Breast epithelium (tissue), 3 donors: ENCODE results near the gene MACROD2.

ENCODE experiments used
- POLR2A ChIP-seq: fragments of 450-650 bp; IDR thresholded peaks from one replicate; pipeline ENCODE4 v1.6.1; 2016; ENCODE audit warnings: antibody characterized with exemption, mild to moderate bottlenecking, moderate library complexity
- TF ChIP-seq, protein P1 (sequence below), 3 donors: fragments of 450-650 bp; IDR thresholded peaks; one replicate each; pipeline ENCODE4 v1.5.1; 2016 to 2017; ENCODE audit warnings: antibody characterized with exemption in 3 of 3, mild to moderate bottlenecking in 3 of 3, moderate library complexity in 3 of 3

DNA sequence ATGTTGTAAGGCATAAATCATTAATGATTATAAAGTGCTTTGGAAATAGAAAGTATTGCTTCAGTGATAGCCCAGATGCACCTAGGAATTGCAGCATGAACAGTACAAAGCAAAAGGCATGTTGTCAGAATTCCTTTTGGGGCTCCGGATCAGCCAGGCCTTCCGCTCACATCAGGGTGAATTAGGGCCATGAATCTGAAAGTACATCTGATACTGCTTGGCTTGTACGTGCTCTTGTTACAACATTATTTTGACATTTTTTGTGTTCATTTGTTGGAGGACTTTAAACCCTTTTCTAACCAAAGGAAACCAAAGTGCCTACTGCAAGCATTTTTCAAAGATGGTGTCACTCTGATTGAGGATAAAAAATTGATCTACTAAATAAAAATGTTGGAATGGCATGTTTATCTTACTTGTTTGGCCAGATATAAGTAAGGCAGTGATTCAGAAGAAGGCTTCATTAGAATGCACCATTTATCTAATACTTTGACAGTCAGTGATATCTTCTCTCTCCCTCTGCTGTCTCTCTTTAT is 1347.7 kb downstream of the MACROD2 start:
- TF ChIP-seq, protein P1, sequence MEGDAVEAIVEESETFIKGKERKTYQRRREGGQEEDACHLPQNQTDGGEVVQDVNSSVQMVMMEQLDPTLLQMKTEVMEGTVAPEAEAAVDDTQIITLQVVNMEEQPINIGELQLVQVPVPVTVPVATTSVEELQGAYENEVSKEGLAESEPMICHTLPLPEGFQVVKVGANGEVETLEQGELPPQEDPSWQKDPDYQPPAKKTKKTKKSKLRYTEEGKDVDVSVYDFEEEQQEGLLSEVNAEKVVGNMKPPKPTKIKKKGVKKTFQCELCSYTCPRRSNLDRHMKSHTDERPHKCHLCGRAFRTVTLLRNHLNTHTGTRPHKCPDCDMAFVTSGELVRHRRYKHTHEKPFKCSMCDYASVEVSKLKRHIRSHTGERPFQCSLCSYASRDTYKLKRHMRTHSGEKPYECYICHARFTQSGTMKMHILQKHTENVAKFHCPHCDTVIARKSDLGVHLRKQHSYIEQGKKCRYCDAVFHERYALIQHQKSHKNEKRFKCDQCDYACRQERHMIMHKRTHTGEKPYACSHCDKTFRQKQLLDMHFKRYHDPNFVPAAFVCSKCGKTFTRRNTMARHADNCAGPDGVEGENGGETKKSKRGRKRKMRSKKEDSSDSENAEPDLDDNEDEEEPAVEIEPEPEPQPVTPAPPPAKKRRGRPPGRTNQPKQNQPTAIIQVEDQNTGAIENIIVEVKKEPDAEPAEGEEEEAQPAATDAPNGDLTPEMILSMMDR (IDR thresholded peaks at IDR 0.05), result no peak
- no peak for TF ChIP-seq POLR2A
